HFF-Myc (cell line): ENCODE data around the gene KCTD3.

Experiments
- DNase-seq: peaks from one replicate; pipeline ENCODE4 v3.0.0-alpha.2; 2011; ENCODE audit warnings: low read depth; ENCODE audit errors: extremely low read depth
- H3K4me3 ChIP-seq: replicated peaks from 2 replicates; pipeline ENCODE4 v1.5.1; 2011; ENCODE audit warnings: low read depth, mild to moderate bottlenecking, control low read depth, low read length
- TF ChIP-seq, protein P1 (sequence below): IDR thresholded peaks from 2 replicates; pipeline ENCODE4 v1.5.1; 2012; ENCODE audit warnings: mild to moderate bottlenecking, low read depth, low read length, control low read depth; ENCODE audit errors: missing control alignments

Gene KCTD3

DNA sequence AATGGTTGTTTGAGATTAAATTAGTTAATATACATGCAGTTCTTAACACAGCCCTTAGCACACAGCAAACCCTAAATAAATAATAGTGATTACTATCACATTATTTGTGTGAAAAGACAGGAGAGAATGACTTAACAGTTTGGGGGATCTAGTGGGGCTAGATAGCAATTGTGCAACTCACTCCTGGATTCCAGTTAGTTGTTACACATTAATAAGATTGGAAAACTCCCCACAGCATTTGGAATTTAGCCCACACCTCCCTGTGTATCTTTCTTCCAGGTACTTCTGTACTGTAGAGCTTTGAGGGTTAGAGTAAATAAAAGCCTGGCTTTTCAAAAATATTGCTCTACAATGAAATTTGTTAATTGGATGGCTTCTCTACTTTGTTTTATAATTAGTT lies 93.2 kb downstream of the KCTD3 start:
- TF ChIP-seq, protein P1, sequence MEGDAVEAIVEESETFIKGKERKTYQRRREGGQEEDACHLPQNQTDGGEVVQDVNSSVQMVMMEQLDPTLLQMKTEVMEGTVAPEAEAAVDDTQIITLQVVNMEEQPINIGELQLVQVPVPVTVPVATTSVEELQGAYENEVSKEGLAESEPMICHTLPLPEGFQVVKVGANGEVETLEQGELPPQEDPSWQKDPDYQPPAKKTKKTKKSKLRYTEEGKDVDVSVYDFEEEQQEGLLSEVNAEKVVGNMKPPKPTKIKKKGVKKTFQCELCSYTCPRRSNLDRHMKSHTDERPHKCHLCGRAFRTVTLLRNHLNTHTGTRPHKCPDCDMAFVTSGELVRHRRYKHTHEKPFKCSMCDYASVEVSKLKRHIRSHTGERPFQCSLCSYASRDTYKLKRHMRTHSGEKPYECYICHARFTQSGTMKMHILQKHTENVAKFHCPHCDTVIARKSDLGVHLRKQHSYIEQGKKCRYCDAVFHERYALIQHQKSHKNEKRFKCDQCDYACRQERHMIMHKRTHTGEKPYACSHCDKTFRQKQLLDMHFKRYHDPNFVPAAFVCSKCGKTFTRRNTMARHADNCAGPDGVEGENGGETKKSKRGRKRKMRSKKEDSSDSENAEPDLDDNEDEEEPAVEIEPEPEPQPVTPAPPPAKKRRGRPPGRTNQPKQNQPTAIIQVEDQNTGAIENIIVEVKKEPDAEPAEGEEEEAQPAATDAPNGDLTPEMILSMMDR: no peak
- H3K4me3 ChIP-seq: no peak overlapping the region
- DNase-seq: no peak

DNA sequence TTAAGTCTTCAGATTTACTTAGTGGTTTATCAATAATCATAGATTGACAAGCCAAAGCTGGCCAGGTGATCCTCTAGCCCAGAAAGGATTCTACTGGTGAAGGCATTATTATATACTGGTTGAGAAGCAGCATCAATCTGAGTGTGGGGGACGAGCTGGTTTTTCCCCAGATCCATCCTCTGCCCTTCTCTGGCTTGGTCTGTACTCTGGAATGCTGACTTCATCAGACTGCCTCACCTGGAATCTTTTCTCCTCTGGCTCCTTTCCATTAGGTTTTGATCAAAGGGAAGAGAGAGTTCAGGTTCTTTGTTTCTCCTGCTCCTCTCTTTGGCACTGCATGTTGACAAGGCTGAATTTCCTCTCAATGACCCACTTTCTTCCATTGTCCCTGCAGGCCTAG lies 93.9 kb downstream of the KCTD3 start:
- TF ChIP-seq, protein P1: no peak
- DNase-seq: no peak
- H3K4me3 ChIP-seq: no peak overlapping the region

DNA sequence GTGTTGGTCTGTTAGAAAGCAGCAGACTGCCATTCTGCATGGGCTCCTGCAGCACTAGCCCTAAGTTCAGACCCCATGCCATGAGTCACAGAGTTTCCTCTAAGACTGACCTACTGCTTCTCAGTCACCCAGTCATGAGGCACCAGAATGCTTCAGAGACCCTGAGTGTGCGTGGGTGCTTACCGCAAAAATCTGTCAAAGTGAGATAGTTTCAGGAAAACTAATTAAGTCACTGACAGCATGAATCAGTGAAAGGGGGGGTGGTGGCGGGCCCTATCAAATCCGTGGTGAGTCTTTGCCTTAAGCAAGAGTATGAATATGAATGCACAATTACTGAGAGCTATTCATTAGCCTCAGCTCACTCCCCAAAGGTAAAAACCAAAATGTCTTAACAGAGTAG lies 98.1 kb downstream of the KCTD3 start:
- DNase-seq: no peak
- TF ChIP-seq, protein P1: no peak
- no peak overlapping the region for H3K4me3 ChIP-seq

DNA sequence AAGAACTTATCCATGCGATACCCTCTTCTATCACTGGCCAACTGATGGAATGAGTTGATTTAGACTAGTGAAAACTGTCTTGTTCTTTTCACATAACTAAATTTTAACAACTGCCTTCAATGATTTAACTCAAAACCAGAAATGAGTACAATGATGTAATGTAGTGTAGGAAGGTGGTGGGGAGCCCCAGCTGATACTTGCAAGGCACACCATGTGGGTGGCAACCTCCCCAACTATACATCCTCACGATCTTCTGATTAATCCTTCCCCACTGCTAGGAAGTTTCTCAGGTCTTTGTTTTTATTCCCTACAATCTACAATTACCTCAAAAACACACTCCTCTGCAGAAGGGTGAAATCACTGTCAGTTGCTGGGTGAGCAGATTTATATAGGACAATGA lies 100.7 kb downstream of the KCTD3 start:
- H3K4me3 ChIP-seq: no peak overlapping the region
- no peak for DNase-seq
- TF ChIP-seq, protein P1: no peak

DNA sequence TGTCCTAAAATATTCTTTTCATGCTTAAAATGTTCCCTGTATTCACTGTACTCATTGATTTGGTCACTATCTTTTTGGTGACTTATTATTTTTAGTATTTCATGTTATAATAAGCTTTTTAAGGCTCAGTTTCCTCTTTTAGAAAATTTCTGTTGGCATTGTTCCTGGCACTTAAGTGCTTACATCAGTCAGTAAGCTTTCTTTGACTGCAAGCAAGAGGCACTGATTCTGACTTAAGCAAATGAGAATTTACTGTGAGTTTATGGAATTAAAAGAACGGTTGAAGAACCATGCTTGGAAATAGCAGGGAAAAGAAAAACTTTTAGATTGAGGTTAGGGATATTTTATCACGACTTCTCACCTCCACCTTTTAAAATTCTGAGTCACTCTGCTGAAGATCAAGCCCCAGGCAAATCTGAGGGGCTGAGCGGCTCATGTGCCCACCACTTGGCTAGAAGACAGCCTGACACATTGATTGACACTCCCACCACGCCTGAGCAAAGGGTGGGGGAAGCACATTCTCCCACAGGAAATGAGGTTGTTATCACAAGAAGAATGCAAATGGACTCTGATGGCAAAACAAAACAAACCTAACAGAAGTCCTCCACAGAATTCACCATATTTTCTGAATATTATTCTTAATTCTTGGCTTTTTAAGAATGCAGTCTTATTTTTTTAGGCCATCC lies 102.8 kb downstream of the KCTD3 start:
- H3K4me3 ChIP-seq: no peak overlapping the region
- no peak for DNase-seq
- TF ChIP-seq, protein P1: no peak
